NOMO-1 treated with dmso at 0.1 percent for 144 hours (cell line): ENCODE results near the gene RAB11FIP4.

Experiments
- DNase-seq: peaks from one replicate; lab custom pipeline; 2025; ENCODE audit not compliant: unreplicated experiment; lab: John Stamatoyannopoulos, UW

The RAB11FIP4 gene

GRCh38 chr17:31538080-31538762, 146.7 kb downstream of the RAB11FIP4 start:
- no peak for DNase-seq

GRCh38 chr17:31540602-31541307, 149.3 kb downstream of the RAB11FIP4 start:
- no peak for DNase-seq

GRCh38 chr17:31541559-31541958, 150.1 kb downstream of the RAB11FIP4 start:
- DNase-seq, result no peak

GRCh38 chr17:31544186-31544585, 152.7 kb downstream of the RAB11FIP4 start:
- peak; percentile 90 for DNase-seq

- no peak for DNase-seq
Observed at GRCh38 chr17:31546650-31547049, 155.2 kb downstream of the RAB11FIP4 start.

- DNase-seq, result no peak
Observed at GRCh38 chr17:31548709-31549108, 157.2 kb downstream of the RAB11FIP4 start.

GRCh38 chr17:31549121-31549524, 157.6 kb downstream of the RAB11FIP4 start:
- no peak for DNase-seq

DNA sequence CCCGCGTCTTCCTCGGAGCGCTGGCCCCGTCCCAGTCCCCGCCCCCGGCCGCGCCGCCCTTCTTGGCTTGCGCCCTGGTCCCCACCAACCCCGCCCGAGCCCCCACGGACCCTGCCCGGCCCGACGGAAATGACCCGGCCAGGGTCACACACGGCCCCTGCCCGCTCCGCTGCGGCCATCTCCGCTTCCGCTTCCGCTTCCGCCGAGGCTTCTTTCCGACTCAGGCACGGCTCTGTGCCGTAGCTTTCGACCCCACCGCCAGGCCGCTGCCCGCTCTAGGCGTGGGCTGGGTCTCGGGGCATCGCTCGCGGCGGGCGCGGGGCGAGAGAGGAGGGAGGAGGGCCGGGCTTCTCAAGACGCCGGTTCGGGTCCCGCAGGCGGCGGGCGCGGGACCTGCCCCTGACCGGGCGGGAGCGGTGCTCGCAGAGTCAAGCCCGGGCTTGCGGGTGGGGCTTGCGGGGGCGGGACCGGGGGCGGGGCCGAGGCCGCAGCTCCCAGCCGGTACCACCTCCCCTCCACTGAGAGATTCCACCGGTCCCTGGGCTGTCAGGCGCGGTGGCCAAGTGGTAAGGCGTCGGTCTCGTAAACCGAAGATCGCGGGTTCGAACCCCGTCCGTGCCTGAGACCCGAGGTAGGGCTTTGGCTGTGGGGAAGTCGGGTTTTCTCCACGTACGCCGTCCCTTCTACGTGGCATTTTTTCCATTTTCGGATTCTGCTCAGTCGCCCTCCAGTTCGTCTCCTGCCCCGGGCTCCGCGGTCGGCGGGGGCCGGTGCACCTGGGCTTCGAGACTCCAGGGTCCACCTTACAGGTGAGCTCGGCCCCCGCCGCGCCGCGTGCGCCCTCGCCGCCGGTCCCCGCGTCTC, 158.3 kb downstream of the RAB11FIP4 start:
- peak; percentile 82 for DNase-seq

- no peak for DNase-seq
Observed at GRCh38 chr17:31550389-31551056, 159.0 kb downstream of the RAB11FIP4 start.

GRCh38 chr17:31552568-31552967, 161.1 kb downstream of the RAB11FIP4 start:
- no peak for DNase-seq

GRCh38 chr17:31553506-31553905, 162.0 kb downstream of the RAB11FIP4 start:
- DNase-seq, result no peak

- no peak for DNase-seq
Observed at GRCh38 chr17:31554930-31555329, 163.5 kb downstream of the RAB11FIP4 start.

DNA sequence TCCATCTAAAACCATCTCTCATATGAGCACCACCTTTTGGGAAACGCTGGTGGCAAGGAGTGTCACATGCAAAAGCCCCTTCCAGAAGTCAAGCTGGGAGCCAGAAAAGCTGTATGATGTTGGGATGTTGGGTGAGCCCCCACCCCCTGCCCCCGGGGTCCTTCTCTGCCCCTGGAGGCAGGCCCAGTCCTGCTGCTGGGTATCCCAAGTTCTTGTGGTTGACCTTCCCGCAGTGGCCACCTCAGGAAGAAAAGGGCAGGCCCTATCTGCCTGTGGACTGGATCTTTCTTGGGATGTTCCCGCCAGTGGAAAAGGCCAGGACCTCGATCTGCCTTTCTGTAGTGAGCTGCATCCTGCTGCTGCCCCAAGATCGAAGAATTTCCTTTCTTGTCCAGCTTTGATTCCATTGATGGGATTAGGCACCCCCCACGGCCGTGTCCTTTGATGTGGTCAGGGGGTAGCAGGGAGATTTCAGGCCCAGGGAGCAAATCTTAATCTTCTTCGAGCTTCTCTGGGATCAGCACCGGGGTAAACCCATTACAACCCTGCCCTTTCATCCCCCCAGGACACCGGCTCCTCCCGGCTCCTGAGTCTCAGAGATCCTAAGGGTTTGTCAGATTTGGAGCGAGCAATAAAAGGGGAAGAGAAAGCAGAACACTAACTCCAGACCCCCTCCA, 165.6 kb downstream of the RAB11FIP4 start:
- DNase-seq, result no peak

DNA sequence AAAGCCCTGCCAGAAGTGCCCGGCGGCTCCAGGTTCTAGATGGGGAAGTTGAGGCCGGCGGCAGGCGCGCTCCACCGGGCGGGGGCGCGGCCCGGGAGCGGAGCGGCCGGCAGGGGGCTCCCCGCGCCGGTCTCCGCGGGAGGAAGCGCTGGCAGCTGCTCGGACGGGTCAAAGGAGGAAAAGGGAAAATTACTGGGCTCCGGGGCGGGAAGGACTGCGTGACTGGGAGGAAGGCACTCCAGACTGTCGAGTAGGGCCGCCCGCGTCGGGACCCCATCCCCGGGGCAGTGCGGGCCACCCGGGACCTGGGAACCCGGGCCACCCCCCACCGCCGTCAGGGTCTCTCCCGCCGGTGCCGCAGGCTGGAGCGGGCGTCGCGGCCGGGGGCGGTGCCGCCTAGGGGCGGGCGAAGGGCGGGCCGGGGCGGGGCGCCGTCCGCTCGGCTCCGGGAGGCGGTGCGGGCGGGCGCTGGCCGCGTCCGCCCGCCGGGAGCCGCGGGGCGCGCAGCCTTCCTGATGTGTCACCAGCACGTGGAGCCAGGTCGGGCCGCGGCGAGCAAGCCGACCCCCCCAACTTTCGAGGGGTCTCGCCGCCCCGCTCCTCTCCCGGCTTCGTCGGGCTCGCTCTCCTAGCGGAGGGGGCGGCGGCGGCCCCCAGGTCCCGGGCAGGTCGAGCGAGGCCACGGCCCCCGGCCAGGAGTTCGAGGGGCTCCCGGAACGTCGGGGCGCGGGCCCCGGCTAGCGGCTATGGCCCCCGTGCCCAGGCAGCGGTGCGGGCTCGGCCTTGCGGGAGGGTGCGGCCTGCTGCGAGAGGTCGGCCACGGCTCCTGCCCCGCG, 167.5 kb downstream of the RAB11FIP4 start:
- DNase-seq, result peak; percentile 79

- DNase-seq, result no peak
Observed at GRCh38 chr17:31559584-31560501, 168.4 kb downstream of the RAB11FIP4 start.

DNA sequence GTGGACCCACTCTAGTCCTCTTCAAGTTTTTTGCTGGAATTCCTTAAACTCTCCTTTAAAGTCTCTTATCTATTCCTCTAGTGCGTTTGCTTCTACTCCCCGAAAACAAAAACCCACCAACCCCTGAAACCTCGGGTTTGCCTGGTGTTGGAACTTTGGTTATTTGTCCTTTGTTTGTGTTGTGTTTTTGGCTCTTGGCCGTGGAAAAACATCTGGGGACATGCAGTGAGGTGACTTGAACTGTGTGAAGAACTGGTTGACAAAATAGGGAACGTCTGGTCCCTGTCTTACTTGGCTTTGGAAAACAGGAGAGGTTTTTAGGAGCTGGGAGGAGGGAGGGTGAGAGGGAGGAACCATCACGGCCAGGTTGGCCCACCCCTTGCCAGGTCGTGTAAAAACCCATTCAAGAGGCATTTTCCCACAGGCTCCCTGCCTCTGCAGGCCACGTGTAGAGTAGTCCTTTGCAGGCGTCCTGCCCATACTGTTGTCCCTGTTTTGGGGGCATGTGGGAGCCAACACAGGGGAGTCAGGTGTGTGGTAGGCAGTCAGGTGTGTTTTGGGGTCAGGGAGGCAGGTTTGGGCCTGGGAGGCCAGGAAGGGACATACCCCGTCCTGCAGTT, 169.3 kb downstream of the RAB11FIP4 start:
- no peak for DNase-seq

GRCh38 chr17:31561469-31562375, 170.2 kb downstream of the RAB11FIP4 start:
- peak; percentile 21 for DNase-seq
